Caco-2 (cell line): Measurements from ENCODE around the gene PDK1. TPM values are rescaled to one million over a fixed set of nuclear protein-coding genes. Genes with fewer than 3 reads are reported as not detected.

Source experiments
- BruUV-seq: library from RNA; stranded (reverse); fragments of 400-500 nt; replicated peaks from 2 replicates; lab custom pipeline; 2021; lab: Mats Ljungman, UMichigan
- CTCF ChIA-PET: fragments of 300-600 bp; sonication (Branson Sonifier 250); formaldehyde crosslinking; loops from one replicate; lab custom pipeline; 2022; ENCODE audit warnings: antibody characterized with exemption; lab: Charles Lee
- POLR2A ChIA-PET: fragments of 300-600 bp; sonication (Branson Sonifier 250); formaldehyde crosslinking; loops from one replicate; lab custom pipeline; 2022; ENCODE audit warnings: antibody characterized with exemption; lab: Charles Lee
- DNase-seq, 2 experiments: peaks; one replicate each; pipeline versions ENCODE4 v3.0.0 to v3.0.0-alpha.2; 2020 to 2022
- H3K27me3 ChIP-seq: replicated peaks from 2 replicates; pipeline ENCODE4 v1.6.0; 2011; ENCODE audit warnings: low read length; ENCODE audit not compliant: control insufficient read depth, insufficient read depth
- H3K36me3 ChIP-seq: 2 replicates; pipeline ENCODE4 v1.5.1; 2011; ENCODE audit warnings: low read length; ENCODE audit not compliant: control insufficient read depth, insufficient read depth
- H3K4me1 ChIP-seq: fragments of 250-450 bp; sonication (Bioruptor Pico); 2 replicates; pipeline ENCODE4 v1.5.1; 2020; ENCODE audit warnings: mild to moderate bottlenecking
- H3K4me3 ChIP-seq: 2 replicates; pipeline ENCODE4 v1.5.1; 2011; ENCODE audit warnings: low read depth, mild to moderate bottlenecking, control low read depth, low read length
- H3K9me3 ChIP-seq: fragments of 250-450 bp; sonication (Bioruptor Pico); 2 replicates; pipeline ENCODE4 v1.5.1; 2020; ENCODE audit warnings: mild to moderate bottlenecking, moderate library complexity
- H3K27ac Mint-ChIP-seq: one replicate; pipeline ENCODE4 v1.8.0; 2022; ENCODE audit warnings: mixed read lengths; ENCODE audit not compliant: unreplicated experiment
- H3K27me3 Mint-ChIP-seq: one replicate; pipeline ENCODE4 v1.8.0; 2022; ENCODE audit warnings: mixed read lengths; ENCODE audit not compliant: insufficient read depth, unreplicated experiment
- H3K36me3 Mint-ChIP-seq: one replicate; pipeline ENCODE4 v1.8.0; 2022; ENCODE audit warnings: mild to moderate bottlenecking, mixed read lengths; ENCODE audit not compliant: insufficient read depth, unreplicated experiment
- H3K4me1 Mint-ChIP-seq: one replicate; pipeline ENCODE4 v1.8.0; 2022; ENCODE audit warnings: low read depth, mixed read lengths; ENCODE audit not compliant: unreplicated experiment
- H3K4me3 Mint-ChIP-seq: one replicate; pipeline ENCODE4 v1.8.0; 2022; ENCODE audit warnings: mild to moderate bottlenecking, moderate library complexity, mixed read lengths; ENCODE audit not compliant: unreplicated experiment
- H3K9me3 Mint-ChIP-seq: one replicate; pipeline ENCODE4 v1.8.0; 2022; ENCODE audit warnings: mixed read lengths; ENCODE audit not compliant: unreplicated experiment
- intact Hi-C: fragments of 100-400 bp; cut with micrococcal nuclease; formaldehyde crosslinking; loops from one replicate; pipeline ENCODE4 v1.10.0; 2022; ENCODE audit not compliant: unreplicated experiment
- total RNA-seq: library from RNA; stranded (reverse); gene quantifications from 2 replicates; pipeline ENCODE4 v1.2.3, GENCODE V29; 2022
- TF ChIP-seq, protein P1 (sequence below), 2 experiments: fragments of 200-600 bp in 1 of 2; IDR thresholded peaks; 1 replicate in 1 of 2; 2 replicates in 1 of 2; pipeline versions ENCODE4 v1.5.1 to v1.8.0; 2011 to 2022; ENCODE audit warnings: antibody characterized with exemption in 1 of 2, control low read depth in 1 of 2, inconsistent platforms in 1 of 2, low read depth in 1 of 2, low read length in 1 of 2, mild to moderate bottlenecking in 1 of 2, moderate library complexity in 1 of 2; ENCODE audit not compliant: insufficient read depth in 1 of 2, severe bottlenecking in 1 of 2, unreplicated experiment in 1 of 2

PDK1 gene
- total RNA-seq, 1 experiment from 2014 or later: 11.0 TPM

DNA sequence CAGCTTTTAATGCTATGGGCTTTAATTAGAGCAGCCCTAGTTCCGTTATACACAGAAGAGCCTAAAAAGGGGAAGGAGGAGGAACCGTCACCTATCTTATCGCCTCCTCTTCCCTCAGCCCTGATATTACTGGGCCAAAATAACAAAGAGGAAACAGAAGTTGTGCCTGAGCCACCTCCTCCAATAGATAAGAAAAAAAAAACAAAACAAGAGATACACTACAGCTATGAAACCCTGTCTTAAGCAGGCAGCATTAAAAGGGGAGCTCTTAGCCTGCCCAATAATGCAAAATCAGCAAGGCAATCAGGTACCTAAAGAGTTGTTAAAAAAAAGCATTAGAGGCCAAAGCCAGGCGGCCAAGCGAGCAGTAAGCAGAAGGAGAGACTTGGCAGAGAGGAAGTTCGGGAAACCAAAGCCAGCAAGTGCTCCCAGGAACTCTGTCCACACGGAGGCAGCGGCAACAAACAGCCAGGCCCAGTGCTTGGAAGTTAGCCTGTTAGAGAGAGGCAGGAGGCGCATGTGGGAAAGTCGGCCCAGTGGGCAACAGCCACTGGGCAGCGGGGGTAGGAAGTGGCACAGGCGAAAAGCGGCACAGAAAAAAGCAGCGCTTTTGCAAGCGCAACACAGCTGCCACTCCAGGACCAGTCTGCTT is 41.8 kb upstream of the PDK1 start:
- no peaks in the 10 kb centered on the region for H3K4me1 Mint-ChIP-seq
- H3K36me3 Mint-ChIP-seq: no peaks in the 10 kb centered on the region
- Histone ChIP-seq H3K27me3 (no peaks in the 10 kb centered on the region), H3K36me3 (no peaks in the 10 kb centered on the region), H3K4me3 (no peak overlapping the region), H3K9me3 (peaks cover 35% of the 10 kb centered on the region), H3K4me1 (no peaks in the 10 kb centered on the region)
- ChIA-PET POLR2A (no interaction called here), CTCF (no interaction called here)
- no peak overlapping the region for H3K27ac Mint-ChIP-seq
- no peaks in the 10 kb centered on the region for H3K27me3 Mint-ChIP-seq
- H3K4me3 Mint-ChIP-seq: no peak overlapping the region
- peaks cover 43% of the 10 kb centered on the region for H3K9me3 Mint-ChIP-seq
- intact Hi-C loops: no loop called here
- TF ChIP-seq, protein P1, sequence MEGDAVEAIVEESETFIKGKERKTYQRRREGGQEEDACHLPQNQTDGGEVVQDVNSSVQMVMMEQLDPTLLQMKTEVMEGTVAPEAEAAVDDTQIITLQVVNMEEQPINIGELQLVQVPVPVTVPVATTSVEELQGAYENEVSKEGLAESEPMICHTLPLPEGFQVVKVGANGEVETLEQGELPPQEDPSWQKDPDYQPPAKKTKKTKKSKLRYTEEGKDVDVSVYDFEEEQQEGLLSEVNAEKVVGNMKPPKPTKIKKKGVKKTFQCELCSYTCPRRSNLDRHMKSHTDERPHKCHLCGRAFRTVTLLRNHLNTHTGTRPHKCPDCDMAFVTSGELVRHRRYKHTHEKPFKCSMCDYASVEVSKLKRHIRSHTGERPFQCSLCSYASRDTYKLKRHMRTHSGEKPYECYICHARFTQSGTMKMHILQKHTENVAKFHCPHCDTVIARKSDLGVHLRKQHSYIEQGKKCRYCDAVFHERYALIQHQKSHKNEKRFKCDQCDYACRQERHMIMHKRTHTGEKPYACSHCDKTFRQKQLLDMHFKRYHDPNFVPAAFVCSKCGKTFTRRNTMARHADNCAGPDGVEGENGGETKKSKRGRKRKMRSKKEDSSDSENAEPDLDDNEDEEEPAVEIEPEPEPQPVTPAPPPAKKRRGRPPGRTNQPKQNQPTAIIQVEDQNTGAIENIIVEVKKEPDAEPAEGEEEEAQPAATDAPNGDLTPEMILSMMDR (IDR thresholded peaks at IDR 0.05; ENCODE audit: insufficient read depth in 1 of 2, low read depth in 1 of 2, low read length in 1 of 2, severe bottlenecking in 1 of 2, unreplicated experiment in 1 of 2): no peak
- BruUV-seq: no TSS peak
- DNase-seq: no peak

DNA sequence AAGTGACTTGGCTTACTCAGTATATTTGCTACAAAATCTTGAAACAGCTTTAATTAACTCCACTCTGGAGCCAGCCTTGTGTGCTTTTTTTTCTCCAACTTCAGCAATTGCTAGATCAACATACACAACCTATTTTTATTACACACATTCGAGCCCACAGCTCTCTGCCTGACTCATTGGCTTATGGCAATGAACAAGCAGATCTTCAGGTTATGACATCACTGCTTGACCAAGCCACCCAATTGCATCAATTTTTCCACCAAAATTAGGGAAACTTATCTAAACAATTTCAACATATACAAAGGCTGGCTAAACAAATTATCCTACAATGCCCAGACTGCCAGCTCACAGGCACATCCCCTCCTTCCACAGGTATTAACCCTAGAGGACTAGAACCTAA is 39.6 kb upstream of the PDK1 start:
- DNase-seq: no peak
- Mint-ChIP-seq H3K27me3 (no peaks in the 10 kb centered on the region), H3K36me3 (no peaks in the 10 kb centered on the region), H3K27ac (no peak overlapping the region), H3K4me3 (no peak overlapping the region), H3K9me3 (peaks cover 54% of the 10 kb centered on the region), H3K4me1 (no peaks in the 10 kb centered on the region)
- intact Hi-C loops: no loop called here
- POLR2A ChIA-PET: no interaction called here
- BruUV-seq: no TSS peak
- Histone ChIP-seq H3K4me3 (no peak overlapping the region), H3K27me3 (no peaks in the 10 kb centered on the region), H3K4me1 (no peaks in the 10 kb centered on the region), H3K9me3 (peaks cover 38% of the 10 kb centered on the region), H3K36me3 (no peaks in the 10 kb centered on the region)
- CTCF ChIA-PET: no interaction called here
- TF ChIP-seq, protein P1 (IDR thresholded peaks at IDR 0.05; ENCODE audit: insufficient read depth in 1 of 2, low read depth in 1 of 2, low read length in 1 of 2, severe bottlenecking in 1 of 2, unreplicated experiment in 1 of 2): no peak

DNA sequence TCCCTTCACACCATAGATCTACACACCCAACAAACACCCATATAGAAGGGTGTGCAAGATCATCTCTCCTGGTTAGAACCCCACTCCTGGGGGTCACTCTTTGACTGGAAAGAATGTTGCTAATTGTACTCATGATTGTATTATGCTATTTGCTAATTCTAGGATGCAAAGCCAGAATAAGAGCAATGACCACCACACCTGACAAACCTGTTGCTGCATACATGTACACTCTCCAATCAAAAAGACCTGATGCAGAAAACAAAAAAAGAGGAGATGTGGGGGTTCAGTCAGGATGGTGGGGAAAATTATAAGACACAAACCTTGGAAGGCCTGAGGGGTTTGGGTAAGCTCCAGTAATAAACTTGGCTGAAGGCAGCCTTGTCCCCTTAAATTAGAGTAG is 36.9 kb upstream of the PDK1 start:
- H3K4me3 ChIP-seq: no peak overlapping the region

More for the DNA sequence above, 36.9 kb upstream of the PDK1 start:
- intact Hi-C loops: no loop called here
- no peak for DNase-seq
- TF ChIP-seq, protein P1 (IDR thresholded peaks at IDR 0.05; ENCODE audit: insufficient read depth in 1 of 2, low read depth in 1 of 2, low read length in 1 of 2, severe bottlenecking in 1 of 2, unreplicated experiment in 1 of 2): no peak
- POLR2A ChIA-PET: no interaction called here
- H3K4me1 ChIP-seq: no peaks in the 10 kb centered on the region
- H3K9me3 Mint-ChIP-seq: peaks cover 37% of the 10 kb centered on the region
- BruUV-seq: no TSS peak
- no peaks in the 10 kb centered on the region for H3K4me1 Mint-ChIP-seq
- H3K9me3 ChIP-seq: peaks cover 13% of the 10 kb centered on the region
- H3K36me3 Mint-ChIP-seq: no peaks in the 10 kb centered on the region
- no peaks in the 10 kb centered on the region for H3K27me3 Mint-ChIP-seq
- no peaks in the 10 kb centered on the region for H3K36me3 ChIP-seq
- no peak overlapping the region for H3K4me3 Mint-ChIP-seq
- H3K27ac Mint-ChIP-seq: no peak overlapping the region
- CTCF ChIA-PET: no interaction called here
- no peaks in the 10 kb centered on the region for H3K27me3 ChIP-seq
